ENCODE data around the gene LIN7A. TPM values are rescaled to one million over a fixed set of nuclear protein-coding genes. Genes with fewer than 3 reads are reported as not detected.
A peak's percentile ranks its signal among the peaks of the same experiment; 100 is the strongest.

LIN7A gene, protein sequence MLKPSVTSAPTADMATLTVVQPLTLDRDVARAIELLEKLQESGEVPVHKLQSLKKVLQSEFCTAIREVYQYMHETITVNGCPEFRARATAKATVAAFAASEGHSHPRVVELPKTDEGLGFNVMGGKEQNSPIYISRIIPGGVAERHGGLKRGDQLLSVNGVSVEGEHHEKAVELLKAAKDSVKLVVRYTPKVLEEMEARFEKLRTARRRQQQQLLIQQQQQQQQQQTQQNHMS
- 7.2 TPM for total RNA-seq

DNA sequence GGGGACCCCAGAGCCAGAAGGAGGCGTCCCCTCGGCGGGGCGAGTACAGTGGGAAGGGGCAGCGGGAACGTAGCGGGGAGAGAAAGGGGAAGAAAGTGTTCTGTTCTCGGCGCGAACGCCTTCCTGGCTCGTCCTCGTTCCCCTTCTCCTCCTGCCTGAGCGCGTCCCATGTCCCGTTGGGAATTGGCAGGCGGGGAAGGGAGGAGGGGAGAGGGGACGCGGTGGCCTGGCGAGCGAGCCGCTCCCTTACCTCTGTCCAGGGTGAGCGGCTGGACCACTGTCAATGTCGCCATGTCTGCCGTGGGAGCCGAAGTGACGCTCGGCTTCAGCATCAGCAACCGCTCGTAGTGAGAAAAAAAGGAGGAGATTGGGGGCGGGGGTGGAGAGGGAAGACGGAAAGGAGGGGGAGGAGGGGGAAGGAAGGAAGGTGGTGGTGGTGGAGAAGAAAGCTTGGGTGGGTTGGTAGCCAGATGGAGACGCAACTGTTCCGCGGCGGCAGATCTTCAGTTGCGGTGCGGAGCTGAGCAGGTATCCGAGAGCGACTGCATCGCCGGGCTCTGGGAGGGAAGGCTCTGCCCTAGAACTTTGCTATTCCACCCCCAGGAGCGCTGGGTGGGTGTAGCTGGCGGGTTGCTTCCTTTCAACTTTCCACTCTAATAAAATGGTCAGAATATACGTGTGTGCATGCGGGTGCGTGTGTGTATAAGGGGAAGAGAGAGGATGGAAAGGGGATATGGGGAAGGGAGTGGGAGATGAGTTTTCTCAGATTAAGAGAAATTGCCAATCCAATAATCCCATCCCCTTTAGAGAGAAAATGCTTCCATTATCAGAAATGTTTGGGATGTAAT, at the start of gene LIN7A:
Gene LIN7A (minus strand): TSS at position 544 of the 848 bp plus-strand sequence. CDS start 212 bp downstream, at position 332.
- DNase-seq (ENCODE audit: low spot score) = peak; percentile 42

- DNase-seq (ENCODE audit: low spot score) = no peak
Measured at GRCh38 chr12:80986224-80986623, 48.5 kb upstream of the LIN7A start.

- DNase-seq (ENCODE audit: low spot score) = no peak
Measured at GRCh38 chr12:80979816-80980215, 42.1 kb upstream of the LIN7A start.

DNA sequence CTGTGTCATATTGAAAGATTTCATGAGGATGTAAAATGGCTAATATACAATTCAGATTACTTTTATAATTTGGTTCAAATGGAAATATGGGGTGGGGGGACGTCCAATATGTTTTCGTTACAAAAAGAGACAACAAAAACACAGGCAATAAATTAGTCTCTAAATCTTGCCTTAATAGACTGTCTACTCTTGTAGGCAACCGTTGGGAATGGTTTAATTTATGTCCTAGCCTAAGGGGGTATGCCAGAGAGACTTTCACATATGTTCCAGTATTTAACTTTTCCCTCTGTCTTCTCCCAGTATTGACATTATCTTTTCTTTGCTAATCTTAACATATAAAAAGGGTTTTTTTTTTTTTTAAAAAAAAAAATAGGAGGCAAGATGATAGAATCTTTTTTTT, 41.5 kb upstream of the LIN7A start:
- DNase-seq (ENCODE audit: low spot score) = no peak

DNA sequence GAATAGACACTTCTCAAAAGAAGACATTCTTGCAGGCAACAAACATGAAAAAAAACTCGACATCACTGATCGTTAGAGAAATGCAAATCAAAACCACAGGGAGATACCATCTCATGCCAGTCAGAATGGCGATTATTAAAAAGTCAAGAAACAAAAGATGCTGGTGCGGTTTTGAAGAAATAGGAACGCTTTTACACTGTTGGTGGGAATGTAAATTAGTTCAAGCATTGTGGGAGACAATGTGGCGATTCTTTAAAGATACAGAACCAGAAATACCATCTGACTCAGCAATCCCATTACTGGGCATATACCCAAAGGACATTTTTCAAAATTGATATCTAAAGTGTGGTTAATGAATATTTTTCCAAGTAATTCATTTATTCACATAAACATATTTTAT, 39.6 kb upstream of the LIN7A start:
- DNase-seq (ENCODE audit: low spot score) = no peak

- no peak for DNase-seq (ENCODE audit: low spot score)
Measured at GRCh38 chr12:80968326-80968725, 30.6 kb upstream of the LIN7A start.

- no peak for DNase-seq (ENCODE audit: low spot score)
Measured at GRCh38 chr12:80967565-80967964, 29.8 kb upstream of the LIN7A start.

DNA sequence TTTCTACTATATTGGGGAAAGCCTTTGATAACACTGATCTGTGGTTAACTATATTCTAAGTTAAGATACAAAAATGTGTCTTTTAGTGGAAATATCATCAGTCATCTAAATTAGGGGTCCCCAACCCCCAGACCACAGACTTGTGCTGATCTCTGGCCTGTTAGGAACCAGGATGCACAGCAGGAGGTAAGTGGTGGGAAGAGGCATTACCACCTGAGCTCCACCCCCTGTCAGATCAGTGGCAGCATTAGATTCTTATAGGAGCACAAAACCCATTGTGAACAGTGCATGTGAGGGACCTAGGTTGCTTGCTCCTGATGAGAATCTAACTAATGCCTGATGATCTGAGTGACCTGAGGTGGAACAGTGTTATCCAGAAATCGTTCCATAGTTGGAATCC, 28.3 kb upstream of the LIN7A start:
- no peak for DNase-seq (ENCODE audit: low spot score)

DNA sequence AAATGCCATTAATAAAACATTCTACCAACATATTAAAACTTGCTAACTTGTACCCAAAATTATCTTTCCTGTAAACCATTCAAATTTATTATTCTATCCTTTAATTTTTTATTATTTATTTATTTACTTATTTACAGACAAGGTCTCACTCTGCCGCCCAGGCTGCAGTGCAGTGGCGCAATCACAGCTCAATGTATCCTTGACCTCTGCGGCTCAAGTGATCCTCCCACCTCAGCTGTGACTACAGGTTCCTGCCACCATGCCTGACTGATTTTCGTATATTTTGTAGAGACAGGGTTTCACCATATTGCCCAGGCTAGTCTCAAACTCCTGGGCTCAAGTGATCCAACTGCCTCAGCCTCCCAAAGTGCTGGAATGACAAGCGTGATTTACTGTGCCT, 20.4 kb upstream of the LIN7A start:
- no peak for DNase-seq (ENCODE audit: low spot score)

DNA sequence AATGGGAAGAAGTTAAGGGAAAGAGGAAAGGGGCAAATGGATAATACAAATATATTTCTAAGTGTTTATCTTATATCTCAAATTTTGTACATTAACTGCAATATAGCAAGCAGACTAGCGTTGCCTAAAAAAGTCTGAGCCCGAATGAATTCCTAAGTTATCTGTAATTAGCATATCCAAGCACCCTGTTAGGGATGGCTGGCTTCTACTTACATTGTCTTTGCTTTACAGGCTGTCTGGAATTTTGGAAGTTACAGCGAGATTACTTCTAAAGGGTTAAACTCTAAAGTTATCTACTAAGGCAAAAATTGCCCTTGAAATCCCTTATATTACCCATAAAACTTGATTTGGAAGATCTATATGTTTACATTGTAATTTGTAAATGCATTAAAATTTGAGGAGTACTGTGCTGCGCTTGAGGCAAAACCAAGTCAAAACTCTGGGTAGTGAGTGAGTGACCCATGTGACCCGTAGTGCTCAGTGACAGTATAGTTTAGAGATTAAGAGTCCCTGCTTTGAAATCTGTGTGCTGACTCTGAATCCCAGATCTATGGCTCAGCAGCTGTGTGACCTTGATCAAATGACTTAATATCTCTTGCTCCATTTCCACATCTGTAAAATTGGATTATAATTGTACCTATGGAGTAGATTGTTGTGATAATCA, 17.3 kb upstream of the LIN7A start:
- DNase-seq (ENCODE audit: low spot score) = no peak

DNA sequence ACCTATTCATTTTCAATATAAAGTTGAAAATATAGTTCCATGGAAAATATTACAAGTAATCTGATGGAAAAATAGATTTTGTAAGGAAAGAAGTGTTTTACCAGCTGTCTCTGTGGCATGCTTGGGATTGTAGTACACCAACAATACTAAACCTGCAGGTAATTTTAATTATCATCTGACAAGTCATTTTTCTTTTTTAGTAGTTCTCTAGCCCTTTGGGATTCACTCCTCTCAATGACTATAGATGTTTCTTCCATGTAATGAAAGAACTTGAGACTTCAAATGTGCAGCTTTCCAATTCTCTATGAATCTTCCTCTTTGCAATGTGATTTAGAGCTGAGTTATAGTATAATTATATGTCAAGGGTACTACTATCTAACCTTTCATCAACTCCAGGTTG, 14.7 kb upstream of the LIN7A start:
- no peak for DNase-seq (ENCODE audit: low spot score)

DNA sequence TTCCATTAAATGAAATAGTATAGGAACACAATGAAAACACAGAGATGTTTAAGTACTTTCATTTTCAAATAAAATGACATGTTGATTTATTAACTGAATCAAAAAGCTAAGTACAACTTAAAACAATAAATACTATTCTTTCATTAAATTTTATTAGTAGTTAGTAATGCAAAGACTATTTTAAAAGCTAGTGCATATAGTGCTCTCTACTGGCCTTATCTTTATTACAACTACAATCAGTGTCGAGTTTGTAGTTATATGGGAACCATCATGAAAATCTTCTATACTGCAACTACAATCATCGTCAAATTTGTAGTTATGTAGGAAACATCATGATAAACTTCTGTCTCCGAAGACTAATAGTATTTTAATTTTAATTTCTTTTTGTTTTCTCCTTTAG, 8.9 kb upstream of the LIN7A start:
- DNase-seq (ENCODE audit: low spot score) = no peak

GRCh38 chr12:80943338-80943737, 5.6 kb upstream of the LIN7A start:
- no peak for DNase-seq (ENCODE audit: low spot score)

GRCh38 chr12:80941916-80942315, 4.2 kb upstream of the LIN7A start:
- DNase-seq (ENCODE audit: low spot score) = no peak

- DNase-seq (ENCODE audit: low spot score) = no peak
Measured at GRCh38 chr12:80939231-80939950, 1.7 kb upstream of the LIN7A start.

DNA sequence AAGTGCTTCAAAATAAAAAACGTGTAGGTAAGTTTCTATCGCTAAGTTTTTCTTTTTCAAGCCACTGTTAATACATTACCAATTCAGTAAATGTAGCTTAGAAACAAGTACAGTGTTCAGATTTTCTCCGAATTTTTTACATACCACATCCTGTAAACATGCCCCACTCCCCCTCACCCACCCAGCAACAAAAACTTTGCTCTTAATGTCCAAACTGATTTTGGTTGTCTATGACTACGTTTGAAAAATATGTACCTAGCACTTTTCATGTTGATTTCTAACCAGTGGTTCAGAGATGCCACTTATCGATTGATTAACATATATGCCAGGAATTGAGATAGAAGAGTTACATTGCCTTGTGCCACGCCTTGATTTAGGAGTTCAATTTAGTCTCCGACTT, 663 bp upstream of the LIN7A start:
- no peak for DNase-seq (ENCODE audit: low spot score)

- DNase-seq (ENCODE audit: low spot score) = peak; percentile 43
Measured at GRCh38 chr12:80936642-80937390, 918 bp downstream of the LIN7A start.

DNA sequence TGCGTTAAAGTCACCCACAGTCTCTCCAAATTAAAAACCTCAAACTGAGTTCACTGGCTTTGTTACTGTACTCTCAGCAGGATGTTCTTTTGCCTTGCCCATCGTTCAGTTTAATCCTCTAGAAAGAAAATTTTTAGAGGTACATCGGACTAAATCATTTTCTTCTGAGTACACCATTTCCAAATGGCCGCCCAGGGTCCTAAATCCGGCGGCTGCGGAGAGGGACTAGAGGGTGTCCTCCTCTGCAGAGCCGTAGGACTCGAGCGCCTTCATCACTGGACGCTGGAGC, 1.4 kb downstream of the LIN7A start:
- DNase-seq (ENCODE audit: low spot score) = no peak

GRCh38 chr12:80935111-80935510, 2.6 kb downstream of the LIN7A start:
- DNase-seq (ENCODE audit: low spot score) = no peak

DNA sequence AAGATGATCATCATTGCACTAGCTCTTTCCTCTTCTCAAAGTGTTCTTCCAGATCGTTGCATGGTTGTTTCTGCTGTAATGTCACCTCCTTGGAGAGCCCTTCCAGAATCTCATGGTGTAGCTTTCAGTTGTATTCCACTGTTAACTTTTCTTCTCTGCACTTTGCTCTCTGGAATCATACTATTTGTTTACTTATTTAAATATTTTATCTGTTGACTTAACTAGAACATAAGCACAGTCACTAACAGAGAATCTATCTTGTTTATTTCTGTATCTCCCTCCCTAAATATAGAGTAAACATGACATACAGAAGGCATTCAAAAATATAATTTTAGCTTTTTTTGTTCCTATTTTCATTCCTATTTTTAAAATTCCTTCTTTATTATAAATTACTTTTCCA, 11.8 kb downstream of the LIN7A start:
- no peak for DNase-seq (ENCODE audit: low spot score)

GRCh38 chr12:80925237-80925636, 12.5 kb downstream of the LIN7A start:
- DNase-seq (ENCODE audit: low spot score) = no peak

DNA sequence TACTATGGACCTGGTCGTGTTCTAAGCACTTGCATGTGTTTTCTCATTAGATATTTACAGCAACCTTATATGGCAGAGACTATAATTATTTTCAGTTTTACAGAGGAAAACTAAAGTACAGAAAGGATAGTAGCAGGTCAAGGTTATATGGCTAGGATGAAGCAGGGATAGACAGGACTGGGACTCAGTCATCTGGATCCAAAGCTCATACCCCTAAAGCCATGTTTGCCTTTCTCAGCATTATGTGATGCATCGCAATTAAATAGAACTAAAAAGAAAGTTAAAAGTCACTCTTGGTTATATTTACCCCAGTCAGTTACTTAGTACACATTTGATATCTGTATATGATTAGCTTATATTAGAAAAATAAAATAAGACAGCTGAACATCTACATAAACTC, 13.3 kb downstream of the LIN7A start:
- no peak for DNase-seq (ENCODE audit: low spot score)
